Activated CD8-positive, alpha-beta memory T cell treated with anti-CD3 and anti-CD28 coated beads for 24 hours (primary cell): ENCODE data around the gene FBXO10.
A peak's percentile ranks its signal among the peaks of the same experiment; 100 is the strongest.
"Not testable (repeated sequence)": the region's sequence is repeated elsewhere in the genome, so short reads cannot be mapped to it uniquely, and the experiment has no call there.

Source experiments
- DNase-seq: peaks from one replicate; pipeline ENCODE4 v3.0.0-alpha.2; 2020

FBXO10 gene

GRCh38 chr9:37510053-37510452, 66.1 kb downstream of the FBXO10 start:
- not testable (repeated sequence) for DNase-seq

- no peak for DNase-seq
These were observed 66.6 kb downstream of the FBXO10 start for GRCh38 chr9:37509536-37509935.

GRCh38 chr9:37508834-37509206, 67.4 kb downstream of the FBXO10 start:
- no peak for DNase-seq

GRCh38 chr9:37508135-37508833, 67.9 kb downstream of the FBXO10 start:
- no peak for DNase-seq

- no peak for DNase-seq
These were observed 68.5 kb downstream of the FBXO10 start for GRCh38 chr9:37507566-37508134.

- DNase-seq = no peak
These were observed 71.6 kb downstream of the FBXO10 start for GRCh38 chr9:37504605-37505004.

GRCh38 chr9:37503736-37504135, 72.4 kb downstream of the FBXO10 start:
- no peak for DNase-seq

GRCh38 chr9:37501957-37502596, 74.1 kb downstream of the FBXO10 start:
- no peak for DNase-seq

- no peak for DNase-seq
These were observed 76.9 kb downstream of the FBXO10 start for GRCh38 chr9:37499297-37499696.

- DNase-seq = no peak
These were observed 77.7 kb downstream of the FBXO10 start for GRCh38 chr9:37498457-37498856.

- no peak for DNase-seq
These were observed 78.9 kb downstream of the FBXO10 start for GRCh38 chr9:37497320-37497719.

- DNase-seq = no peak
These were observed 80.2 kb downstream of the FBXO10 start for GRCh38 chr9:37496020-37496419.

- DNase-seq = no peak
These were observed 80.6 kb downstream of the FBXO10 start for GRCh38 chr9:37495571-37495970.

GRCh38 chr9:37491939-37492338, 84.2 kb downstream of the FBXO10 start:
- DNase-seq = no peak

- no peak for DNase-seq
These were observed 89.3 kb downstream of the FBXO10 start for GRCh38 chr9:37486616-37487548.

GRCh38 chr9:37486256-37486615, 89.9 kb downstream of the FBXO10 start:
- peak; percentile 66 for DNase-seq

- peak; percentile 99 for DNase-seq
These were observed 90.6 kb downstream of the FBXO10 start, which contains the start of gene POLR1E for GRCh38 chr9:37485389-37486255. POLR1E (plus strand) TSS chr9:37485948; CDS start chr9:37486048, 100 bp downstream.

- no peak for DNase-seq
These were observed 95.4 kb downstream of the FBXO10 start for GRCh38 chr9:37480759-37481158.

GRCh38 chr9:37477987-37478619, 98.1 kb downstream of the FBXO10 start:
- DNase-seq = not testable (repeated sequence)

GRCh38 chr9:37477443-37477842, 98.7 kb downstream of the FBXO10 start:
- not testable (repeated sequence) for DNase-seq

GRCh38 chr9:37476930-37477329, 99.2 kb downstream of the FBXO10 start:
- DNase-seq = no peak

GRCh38 chr9:37474438-37474837, 101.7 kb downstream of the FBXO10 start:
- no peak for DNase-seq
